Thyroid gland (tissue), 4 donors: ENCODE data around the gene ARHGEF28.

Experiments
- CTCF ChIP-seq, 6 experiments: fragments of 200-600 bp in 3 of 6; fragments of 450-650 bp in 3 of 6; sonication (generic) in 3 of 6; IDR thresholded peaks; one replicate each; pipeline ENCODE4 v1.5.1; 2016 to 2019; ENCODE audit warnings: antibody characterized with exemption in 6 of 6, mild to moderate bottlenecking in 2 of 6, inconsistent platforms in 1 of 6, moderate library complexity in 1 of 6
- POLR2A ChIP-seq, 2 donors: fragments of 450-650 bp; IDR thresholded peaks; one replicate each; pipeline ENCODE4 v1.6.1; 2017; ENCODE audit warnings: antibody characterized with exemption in 2 of 2, mild to moderate bottlenecking in 2 of 2, moderate library complexity in 1 of 2

- TF ChIP-seq CTCF (IDR thresholded peaks at IDR 0.05) (no peak), POLR2A (IDR thresholded peaks at IDR 0.05) (no peak)
Measured at GRCh38 chr5:73859696-73860095, 233.7 kb downstream of the ARHGEF28 start.
